GM18873 (cell line): ENCODE measurements around the gene DENND6B.
"Not testable (repeated sequence)": the region's sequence is repeated elsewhere in the genome, so short reads cannot be mapped to it uniquely, and the experiment has no call there.

Experiments used
- ATAC-seq: cut with Tn5 transposase; IDR thresholded peaks from one replicate; pipeline ENCODE4 v1.9.1; 2021; ENCODE audit warnings: mild to moderate bottlenecking, moderate library complexity, moderate number of reproducible peaks; ENCODE audit not compliant: unreplicated experiment, low FRiP score

Gene DENND6B

GRCh38 chr22:50274771-50275170, 52.0 kb downstream of the DENND6B start:
- no peak for ATAC-seq

GRCh38 chr22:50274311-50274710, 52.5 kb downstream of the DENND6B start:
- no peak for ATAC-seq

GRCh38 chr22:50273781-50274180, 53.0 kb downstream of the DENND6B start:
- not testable (repeated sequence) for ATAC-seq

GRCh38 chr22:50273352-50273751, 53.5 kb downstream of the DENND6B start:
- ATAC-seq = not testable (repeated sequence)

- no peak for ATAC-seq
These were observed 54.6 kb downstream of the DENND6B start for GRCh38 chr22:50272044-50272802.

GRCh38 chr22:50271519-50271970, 55.3 kb downstream of the DENND6B start:
- ATAC-seq = no peak

GRCh38 chr22:50270666-50271394, 56.0 kb downstream of the DENND6B start:
- ATAC-seq = no peak

- ATAC-seq = no peak
These were observed 56.7 kb downstream of the DENND6B start, which contains the start of gene MAPK11 for GRCh38 chr22:50269970-50270665. Gene MAPK11, minus strand, starts transcription at chr22:50270380. Its CDS starts 88 bp downstream, at chr22:50270292.

- no peak for ATAC-seq
These were observed 57.2 kb downstream of the DENND6B start for GRCh38 chr22:50269573-50269969.

- ATAC-seq = no peak
These were observed 58.1 kb downstream of the DENND6B start for GRCh38 chr22:50268655-50269113.

- ATAC-seq = no peak
These were observed 59.0 kb downstream of the DENND6B start for GRCh38 chr22:50267591-50268390.

GRCh38 chr22:50266994-50267393, 59.8 kb downstream of the DENND6B start:
- no peak for ATAC-seq

GRCh38 chr22:50264946-50265669, 61.7 kb downstream of the DENND6B start:
- ATAC-seq = no peak

GRCh38 chr22:50264104-50264745, 62.6 kb downstream of the DENND6B start:
- ATAC-seq = no peak

- ATAC-seq = no peak
These were observed 63.7 kb downstream of the DENND6B start for GRCh38 chr22:50262973-50263617.

- ATAC-seq = no peak
These were observed 64.3 kb downstream of the DENND6B start for GRCh38 chr22:50262460-50262911.

GRCh38 chr22:50261615-50262459, 65.0 kb downstream of the DENND6B start, which contains the start of gene MAPK12:
Gene MAPK12, minus strand, starts transcription at chr22:50261683. Its CDS starts 174 bp downstream, at chr22:50261509.
- no peak for ATAC-seq
